ENCODE results near the gene RPUSD4.

RPUSD4 gene

GRCh38 chr11:126226334-126227084 is 15.1 kb upstream of the RPUSD4 start:
- H3K4me1 ChIP-seq, result peaks cover 4% of the 10 kb centered on the region; the same call in 1 of the 2 replicates
- TF ChIP-seq CTCF (IDR thresholded peaks at IDR 0.05; ENCODE audit: low read depth, low read length), result no peak

GRCh38 chr11:126225295-126225665 is 13.8 kb upstream of the RPUSD4 start:
- Histone ChIP-seq H3K27me3 (no peaks in the 10 kb centered on the region), H3K4me3 (ENCODE audit: low read depth, low read length) (no peak overlapping the region), H3K36me3 (no peaks in the 10 kb centered on the region), H3K9me3 (no peaks in the 10 kb centered on the region), H3K4me1 (peaks cover 4% of the 10 kb centered on the region; the same call in 1 of the 2 replicates)
- no peak for TF ChIP-seq CTCF (IDR thresholded peaks at IDR 0.05; ENCODE audit: low read depth, low read length)
- no peak for DNase-seq

More at GRCh38 chr11:126226334-126227084, 15.1 kb upstream of the RPUSD4 start:
- Histone ChIP-seq H3K27me3 (no peaks in the 10 kb centered on the region), H3K4me3 (ENCODE audit: low read depth, low read length) (no peak overlapping the region), H3K36me3 (no peaks in the 10 kb centered on the region), H3K9me3 (no peaks in the 10 kb centered on the region)
- DNase-seq, result no peak

GRCh38 chr11:126224647-126225294 is 13.3 kb upstream of the RPUSD4 start:
- H3K27me3 ChIP-seq, result no peaks in the 10 kb centered on the region
- H3K4me3 ChIP-seq (ENCODE audit: low read depth, low read length), result no peak overlapping the region
- H3K36me3 ChIP-seq, result no peaks in the 10 kb centered on the region
- DNase-seq, result no peak
- H3K9me3 ChIP-seq, result no peaks in the 10 kb centered on the region
- peaks cover under 1% of the 10 kb centered on the region; the same call in 1 of the 2 replicates for H3K4me1 ChIP-seq
- no peak for TF ChIP-seq CTCF (IDR thresholded peaks at IDR 0.05; ENCODE audit: low read depth, low read length)

GRCh38 chr11:126219547-126219946 is 8.1 kb upstream of the RPUSD4 start:
- no peak for TF ChIP-seq CTCF (IDR thresholded peaks at IDR 0.05; ENCODE audit: low read depth, low read length)
- no peaks in the 10 kb centered on the region; the same call in 1 of the 2 replicates for H3K36me3 ChIP-seq
- H3K4me1 ChIP-seq, result no peaks in the 10 kb centered on the region
- H3K4me3 ChIP-seq (ENCODE audit: low read depth, low read length), result no peak overlapping the region
- H3K9me3 ChIP-seq, result no peaks in the 10 kb centered on the region
- H3K27me3 ChIP-seq, result no peaks in the 10 kb centered on the region
- DNase-seq, result no peak

GRCh38 chr11:126217491-126217890 is 6.0 kb upstream of the RPUSD4 start:
- Histone ChIP-seq H3K4me1 (peaks cover 6% of the 10 kb centered on the region), H3K36me3 (no peaks in the 10 kb centered on the region; the same call in 1 of the 2 replicates), H3K27me3 (no peaks in the 10 kb centered on the region), H3K9me3 (no peaks in the 10 kb centered on the region), H3K4me3 (ENCODE audit: low read depth, low read length) (no peak overlapping the region)
- DNase-seq, result no peak
- no peak for TF ChIP-seq CTCF (IDR thresholded peaks at IDR 0.05; ENCODE audit: low read depth, low read length)

Data from BE2C (cell line).